Stimulated activated naive B cell treated with anti-CD40 and anti-IgM and Interleukin-4, amounts not matched to agents 10 μg/mL and 1 μg/mL and 100 μg/mL, for 72 hours (primary cell): ENCODE measurements around the gene MCMBP.

Experiments used
- ATAC-seq, 2 donors: fragments of 150-1000 bp; cut with Tn5 transposase; replicated peaks; 2 replicates each; pipeline ENCODE4 v1.10.0; 2021; ENCODE audit warnings: moderate library complexity in 1 of 2
- DNase-seq: peaks from one replicate; pipeline ENCODE4 v3.0.0; 2021
- H3K27ac Mint-ChIP-seq: one replicate; pipeline ENCODE4 v1.8.0; 2022; ENCODE audit warnings: mild to moderate bottlenecking, mixed read lengths
- H3K27me3 Mint-ChIP-seq, 2 donors: one replicate each; pipeline ENCODE4 v1.8.0; 2022; ENCODE audit warnings: mixed read lengths in 2 of 2
- H3K36me3 Mint-ChIP-seq, 2 donors: one replicate each; pipeline ENCODE4 v1.8.0; 2022; ENCODE audit warnings: mixed read lengths in 2 of 2, mild to moderate bottlenecking in 1 of 2
- H3K4me1 Mint-ChIP-seq, 2 donors: one replicate each; pipeline ENCODE4 v1.8.0; 2022; ENCODE audit warnings: mixed read lengths in 2 of 2, mild to moderate bottlenecking in 1 of 2
- H3K4me3 Mint-ChIP-seq, 2 donors: one replicate each; pipeline ENCODE4 v1.8.0; 2022; ENCODE audit warnings: mild to moderate bottlenecking in 2 of 2, mixed read lengths in 2 of 2, moderate library complexity in 1 of 2
- H3K9me3 Mint-ChIP-seq, 2 donors: one replicate each; pipeline ENCODE4 v1.8.0; 2022; ENCODE audit warnings: mixed read lengths in 2 of 2, mild to moderate bottlenecking in 1 of 2

MCMBP gene

GRCh38 chr10:119863951-119864565, 8.6 kb downstream of the MCMBP start:
- Mint-ChIP-seq H3K27ac (peak overlapping the region; percentile 42), H3K4me3 (no peak overlapping the region), H3K27me3 (no peaks in the 10 kb centered on the region), H3K4me1 (peaks cover 20 to 28% of the 10 kb centered on the region in 2 donors), H3K36me3 (peaks cover 14 to 37% of the 10 kb centered on the region in 2 donors), H3K9me3 (peaks cover 0 to 2% of the 10 kb centered on the region in 2 donors)
- ATAC-seq, result no peak
- no peak for DNase-seq

GRCh38 chr10:119862524-119862923, 10.1 kb downstream of the MCMBP start:
- Mint-ChIP-seq H3K9me3 (peaks cover 0 to 2% of the 10 kb centered on the region in 2 donors), H3K27me3 (no peaks in the 10 kb centered on the region), H3K4me3 (no peak overlapping the region), H3K27ac (no peak overlapping the region), H3K36me3 (peaks cover 18 to 34% of the 10 kb centered on the region in 2 donors), H3K4me1 (peaks cover 14 to 17% of the 10 kb centered on the region in 2 donors)
- ATAC-seq (no peak), DNase-seq (no peak)

GRCh38 chr10:119860866-119861607, 11.6 kb downstream of the MCMBP start:
- DNase-seq (no peak), ATAC-seq (no peak)
- H3K27ac Mint-ChIP-seq, result no peak overlapping the region
- peaks cover 18 to 29% of the 10 kb centered on the region in 2 donors for H3K36me3 Mint-ChIP-seq
- peaks cover 8 to 9% of the 10 kb centered on the region in 2 donors for H3K4me1 Mint-ChIP-seq
- H3K4me3 Mint-ChIP-seq, result no peak overlapping the region
- peaks cover 0 to 2% of the 10 kb centered on the region in 2 donors for H3K9me3 Mint-ChIP-seq
- H3K27me3 Mint-ChIP-seq, result no peaks in the 10 kb centered on the region

GRCh38 chr10:119859420-119860258, 13.0 kb downstream of the MCMBP start:
- Mint-ChIP-seq H3K27ac (peak overlapping the region; percentile 15), H3K27me3 (no peaks in the 10 kb centered on the region), H3K9me3 (peaks cover 0 to 2% of the 10 kb centered on the region in 2 donors), H3K36me3 (peaks cover 18 to 29% of the 10 kb centered on the region in 2 donors), H3K4me1 (peaks cover 7 to 9% of the 10 kb centered on the region in 2 donors), H3K4me3 (no peak overlapping the region)
- ATAC-seq, result peak; percentile 42 to 49
- no peak for DNase-seq

GRCh38 chr10:119858063-119858462, 14.6 kb downstream of the MCMBP start:
- H3K4me1 Mint-ChIP-seq, result peaks cover 6 to 9% of the 10 kb centered on the region in 2 donors
- H3K27ac Mint-ChIP-seq, result no peak overlapping the region
- ATAC-seq (no peak), DNase-seq (no peak)
- H3K4me3 Mint-ChIP-seq, result no peak overlapping the region
- peaks cover 16 to 23% of the 10 kb centered on the region in 2 donors for H3K36me3 Mint-ChIP-seq
- no peaks in the 10 kb centered on the region for H3K27me3 Mint-ChIP-seq
- H3K9me3 Mint-ChIP-seq, result no peaks in the 10 kb centered on the region

GRCh38 chr10:119853574-119853973, 19.1 kb downstream of the MCMBP start:
- H3K4me1 Mint-ChIP-seq, result no peaks in the 10 kb centered on the region
- H3K27ac Mint-ChIP-seq, result no peak overlapping the region

GRCh38 chr10:119852822-119853221, 19.8 kb downstream of the MCMBP start:
- no peak for ATAC-seq
- H3K4me1 Mint-ChIP-seq, result no peaks in the 10 kb centered on the region
- no peak for DNase-seq
- no peaks in the 10 kb centered on the region for H3K9me3 Mint-ChIP-seq
- H3K4me3 Mint-ChIP-seq, result no peak overlapping the region
- H3K27ac Mint-ChIP-seq, result no peak overlapping the region
- no peaks in the 10 kb centered on the region for H3K27me3 Mint-ChIP-seq
- H3K36me3 Mint-ChIP-seq, result peaks cover 24 to 37% of the 10 kb centered on the region in 2 donors

More at GRCh38 chr10:119853574-119853973, 19.1 kb downstream of the MCMBP start:
- ATAC-seq (no peak), DNase-seq (no peak)
- Mint-ChIP-seq H3K4me3 (no peak overlapping the region), H3K27me3 (no peaks in the 10 kb centered on the region), H3K9me3 (no peaks in the 10 kb centered on the region), H3K36me3 (peaks cover 20 to 34% of the 10 kb centered on the region in 2 donors)

GRCh38 chr10:119852277-119852676, 20.4 kb downstream of the MCMBP start:
- DNase-seq (no peak), ATAC-seq (no peak)
- no peak overlapping the region for H3K4me3 Mint-ChIP-seq
- no peaks in the 10 kb centered on the region for H3K27me3 Mint-ChIP-seq
- no peaks in the 10 kb centered on the region for H3K4me1 Mint-ChIP-seq
- H3K9me3 Mint-ChIP-seq, result no peaks in the 10 kb centered on the region
- peaks cover 21 to 37% of the 10 kb centered on the region in 2 donors for H3K36me3 Mint-ChIP-seq
- H3K27ac Mint-ChIP-seq, result no peak overlapping the region

GRCh38 chr10:119849944-119850343, 22.7 kb downstream of the MCMBP start:
- H3K4me3 Mint-ChIP-seq, result no peak overlapping the region
- no peaks in the 10 kb centered on the region for H3K27me3 Mint-ChIP-seq
- H3K9me3 Mint-ChIP-seq, result no peaks in the 10 kb centered on the region
- no peak for DNase-seq
- H3K27ac Mint-ChIP-seq, result no peak overlapping the region
- no peak for ATAC-seq
- peaks cover 25 to 39% of the 10 kb centered on the region in 2 donors for H3K36me3 Mint-ChIP-seq
- H3K4me1 Mint-ChIP-seq, result peaks cover 0 to 2% of the 10 kb centered on the region in 2 donors

- DNase-seq (no peak), ATAC-seq (no peak)
- Mint-ChIP-seq H3K9me3 (no peaks in the 10 kb centered on the region), H3K27me3 (no peaks in the 10 kb centered on the region), H3K27ac (no peak overlapping the region), H3K4me1 (peaks cover 0 to 2% of the 10 kb centered on the region in 2 donors), H3K36me3 (peaks cover 28 to 46% of the 10 kb centered on the region in 2 donors), H3K4me3 (no peak overlapping the region)
Measured at GRCh38 chr10:119849031-119849789, 23.4 kb downstream of the MCMBP start.

GRCh38 chr10:119845656-119846055, 27.0 kb downstream of the MCMBP start:
- ATAC-seq, result no peak
- Mint-ChIP-seq H3K27ac (peak overlapping the region; percentile 44), H3K4me1 (peaks cover 0 to 2% of the 10 kb centered on the region in 2 donors), H3K9me3 (no peaks in the 10 kb centered on the region), H3K4me3 (no peak overlapping the region), H3K27me3 (no peaks in the 10 kb centered on the region), H3K36me3 (peaks cover 35 to 60% of the 10 kb centered on the region in 2 donors)
- no peak for DNase-seq

- peak overlapping the region in 1 of 2 donors; percentile 7 for H3K4me3 Mint-ChIP-seq
- H3K4me1 Mint-ChIP-seq, result peaks cover 6 to 9% of the 10 kb centered on the region in 2 donors
- peak overlapping the region; percentile 85 for H3K27ac Mint-ChIP-seq
- H3K27me3 Mint-ChIP-seq, result no peaks in the 10 kb centered on the region
- no peaks in the 10 kb centered on the region for H3K9me3 Mint-ChIP-seq
- DNase-seq (no peak), ATAC-seq (no peak)
- peaks cover 38 to 71% of the 10 kb centered on the region in 2 donors for H3K36me3 Mint-ChIP-seq
Measured at GRCh38 chr10:119834188-119834587, 38.5 kb downstream of the MCMBP start.

- Mint-ChIP-seq H3K9me3 (no peaks in the 10 kb centered on the region), H3K27me3 (no peaks in the 10 kb centered on the region), H3K4me1 (peaks cover 6 to 9% of the 10 kb centered on the region in 2 donors), H3K4me3 (peak overlapping the region in 1 of 2 donors; percentile 47), H3K27ac (no peak overlapping the region), H3K36me3 (peaks cover 38 to 70% of the 10 kb centered on the region in 2 donors)
- no peak for ATAC-seq
- no peak for DNase-seq
Measured at GRCh38 chr10:119832951-119833350, 39.7 kb downstream of the MCMBP start.
